Measurements from ENCODE around the gene KRT86. TPM values are rescaled to one million over a fixed set of nuclear protein-coding genes. Genes with fewer than 3 reads are reported as not detected.
A peak's percentile ranks its signal among the peaks of the same experiment; 100 is the strongest.

KRT86 gene
- total RNA-seq, 1 donor from 2014 or later = not detected

- Histone ChIP-seq H2AFZ (replicated peaks) (no peak overlapping the region), H3K79me2 (ENCODE audit: low read depth) (no peaks in the 10 kb centered on the region), H3K27ac (no peak overlapping the region), H3K4me1 (peaks cover 12% of the 10 kb centered on the region), H3K9ac (no peak overlapping the region), H4K20me1 (ENCODE audit: low read depth) (no peaks in the 10 kb centered on the region), H3K27me3 (peaks cover 54% of the 10 kb centered on the region), H3K4me2 (no peak overlapping the region), H3K9me3 (ENCODE audit: low read depth) (no peaks in the 10 kb centered on the region), H3K36me3 (no peaks in the 10 kb centered on the region), H3F3A (ENCODE audit: low read depth) (peaks cover 6% of the 10 kb centered on the region), H3K4me3 (no peak overlapping the region)
- Mint-ChIP-seq H3K9me3 (no peaks in the 10 kb centered on the region), H3K36me3 (no peaks in the 10 kb centered on the region), H3K4me1 (peaks cover 19% of the 10 kb centered on the region), H3K27me3 (ENCODE audit: insufficient read depth, low read depth) (peaks cover 32% of the 10 kb centered on the region), H3K4me3 (no peak overlapping the region), H3K27ac (no peak overlapping the region)
- TF ChIP-seq EZH2 (IDR thresholded peaks at IDR 0.05) (no peak), CTCF (IDR thresholded peaks at IDR 0.05) (no peak), EZH2phosphoT487 (IDR thresholded peaks at IDR 0.05) (no peak)
- no peak for DNase-seq (ENCODE audit: low spot score)
Observed at GRCh38 chr12:52229836-52230343, 44.6 kb upstream of the KRT86 start.

- Mint-ChIP-seq H3K36me3 (no peaks in the 10 kb centered on the region), H3K4me1 (peaks cover 22% of the 10 kb centered on the region), H3K4me3 (no peak overlapping the region), H3K27me3 (ENCODE audit: insufficient read depth, low read depth) (peaks cover 31% of the 10 kb centered on the region), H3K27ac (peak overlapping the region; percentile 67), H3K9me3 (no peaks in the 10 kb centered on the region)
- Histone ChIP-seq H3F3A (ENCODE audit: low read depth) (peaks cover 6% of the 10 kb centered on the region), H3K27me3 (peaks cover 61% of the 10 kb centered on the region), H3K9ac (no peak overlapping the region), H3K27ac (no peak overlapping the region), H3K9me3 (ENCODE audit: low read depth) (no peaks in the 10 kb centered on the region), H3K79me2 (ENCODE audit: low read depth) (no peaks in the 10 kb centered on the region), H3K36me3 (no peaks in the 10 kb centered on the region), H3K4me2 (no peak overlapping the region), H3K4me3 (no peak overlapping the region), H2AFZ (replicated peaks) (no peak overlapping the region), H4K20me1 (ENCODE audit: low read depth) (no peaks in the 10 kb centered on the region), H3K4me1 (peaks cover 12% of the 10 kb centered on the region)
- TF ChIP-seq EZH2 (IDR thresholded peaks at IDR 0.05) (no peak), CTCF (IDR thresholded peaks at IDR 0.05) (no peak), EZH2phosphoT487 (IDR thresholded peaks at IDR 0.05) (no peak)
- peak; percentile 44 for DNase-seq (ENCODE audit: low spot score)
Observed at GRCh38 chr12:52230364-52231281, 43.8 kb upstream of the KRT86 start.

GRCh38 chr12:52231305-52232202 lies 42.9 kb upstream of the KRT86 start:
- Mint-ChIP-seq H3K9me3 (no peaks in the 10 kb centered on the region), H3K27me3 (ENCODE audit: insufficient read depth, low read depth) (peaks cover 31% of the 10 kb centered on the region), H3K4me1 (peaks cover 22% of the 10 kb centered on the region), H3K36me3 (no peaks in the 10 kb centered on the region), H3K27ac (no peak overlapping the region), H3K4me3 (peak overlapping the region; percentile 28)
- DNase-seq (ENCODE audit: low spot score) = no peak
- Histone ChIP-seq H3K4me2 (no peak overlapping the region), H3K4me1 (peaks cover 12% of the 10 kb centered on the region), H3K9ac (no peak overlapping the region), H3F3A (ENCODE audit: low read depth) (peaks cover 6% of the 10 kb centered on the region), H3K27ac (no peak overlapping the region), H3K9me3 (ENCODE audit: low read depth) (no peaks in the 10 kb centered on the region), H3K36me3 (no peaks in the 10 kb centered on the region), H3K79me2 (ENCODE audit: low read depth) (no peaks in the 10 kb centered on the region), H4K20me1 (ENCODE audit: low read depth) (no peaks in the 10 kb centered on the region), H2AFZ (replicated peaks) (no peak overlapping the region), H3K27me3 (peaks cover 60% of the 10 kb centered on the region), H3K4me3 (no peak overlapping the region)
- no peak for TF ChIP-seq EZH2phosphoT487 (IDR thresholded peaks at IDR 0.05)
